Measurements from ENCODE around the gene HIVEP3. TPM values are rescaled to one million over a fixed set of nuclear protein-coding genes. Genes with fewer than 3 reads are reported as not detected.

Gene HIVEP3
- total RNA-seq, 1 experiment from 2014 or later, result 1.4 TPM

DNA sequence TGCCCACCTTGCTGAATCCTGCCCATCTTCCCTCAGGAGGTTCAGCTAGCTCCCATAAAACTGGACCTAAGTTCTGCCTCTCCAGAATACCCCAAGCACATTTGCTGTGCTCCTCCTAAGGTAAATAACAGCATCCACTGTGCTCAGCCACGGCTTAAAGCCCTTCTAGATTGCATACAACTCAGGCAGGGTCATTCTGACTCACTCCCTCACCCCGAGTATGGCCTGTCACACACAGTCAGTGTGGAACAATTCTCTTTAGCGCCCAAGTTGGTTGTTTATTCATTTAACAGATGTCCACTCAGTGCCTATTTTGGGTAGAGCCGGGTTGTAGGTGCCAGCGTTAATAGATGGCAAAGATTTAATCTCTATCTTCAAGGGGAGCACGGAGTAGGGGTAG, 286.8 kb downstream of the HIVEP3 start:
- Histone ChIP-seq H3K56ac (ENCODE audit: insufficient read length, low read depth, low read length) (no peak overlapping the region), H3K14ac (ENCODE audit: insufficient read depth, low read length) (no peak overlapping the region; the same call in 1 of the 2 replicates), H3K4ac (ENCODE audit: low read depth, low read length) (no peak overlapping the region), H4K20me1 (ENCODE audit: control insufficient read depth, insufficient read depth, insufficient read length) (no peaks in the 10 kb centered on the region), H2BK15ac (ENCODE audit: low read depth, low read length) (no peak overlapping the region), H3K4me1 (ENCODE audit: insufficient read depth, low read length) (no peaks in the 10 kb centered on the region; the same call in 1 of the 2 replicates), H3K23me2 (ENCODE audit: insufficient read length, low read depth, low read length, poor library complexity, severe bottlenecking) (no peaks in the 10 kb centered on the region), H2BK120ac (ENCODE audit: low read depth, low read length, poor library complexity, severe bottlenecking) (no peak overlapping the region), H4K91ac (ENCODE audit: insufficient read length, low read depth, low read length) (no peak overlapping the region), H3T11ph (ENCODE audit: low read length) (no peak overlapping the region), H3K27ac (ENCODE audit: insufficient read length, low read depth, low read length) (no peak overlapping the region), H2BK12ac (ENCODE audit: insufficient read length, low read depth, low read length) (no peak overlapping the region), H3K79me2 (ENCODE audit: insufficient read depth, low read length) (no peaks in the 10 kb centered on the region), H3K4me2 (ENCODE audit: insufficient read depth, insufficient read length, low read length) (no peak overlapping the region), H3K27me3 (ENCODE audit: insufficient read depth, low read length) (no peaks in the 10 kb centered on the region), H4K5ac (ENCODE audit: insufficient read length, low read depth, low read length) (no peak overlapping the region), H2BK5ac (ENCODE audit: insufficient read length, low read length) (no peak overlapping the region), H3K18ac (ENCODE audit: insufficient read length, low read depth, low read length) (no peak overlapping the region), H2AK5ac (ENCODE audit: insufficient read length, low read length) (no peak overlapping the region), H2AFZ (ENCODE audit: low read length) (no peak overlapping the region), H3K9ac (ENCODE audit: extremely low read depth, insufficient read length, low read length) (no peak overlapping the region), H2BK20ac (ENCODE audit: low read depth, low read length, poor library complexity, severe bottlenecking) (no peak overlapping the region), H3K9me3 (ENCODE audit: control insufficient read depth, low read depth, low read length) (no peaks in the 10 kb centered on the region), H3K79me1 (ENCODE audit: insufficient read depth, low read depth, low read length, poor library complexity, severe bottlenecking) (no peaks in the 10 kb centered on the region), H3K23ac (ENCODE audit: insufficient read length, low read depth, low read length) (no peak overlapping the region), H4K8ac (replicated peaks; ENCODE audit: insufficient read length, low read depth, low read length) (peak overlapping the region; percentile 44)
- Mint-ChIP-seq H3K9me3 (no peaks in the 10 kb centered on the region), H3K27me3 (ENCODE audit: low read depth) (peaks cover 2% of the 10 kb centered on the region; the same call in 1 of the 2 replicates), H3K36me3 (ENCODE audit: insufficient read depth in 1 of 3, low read depth in 3 of 3) (no peaks in the 10 kb centered on the region), H3K4me1 (peaks cover 4 to 7% of the 10 kb centered on the region in 2 experiments), H3K27ac (no peak overlapping the region; a peak in 1 of 7 replicates), H3K4me3 (no peak overlapping the region; a peak in 1 of 5 replicates)
- TF ChIP-seq, protein P1, sequence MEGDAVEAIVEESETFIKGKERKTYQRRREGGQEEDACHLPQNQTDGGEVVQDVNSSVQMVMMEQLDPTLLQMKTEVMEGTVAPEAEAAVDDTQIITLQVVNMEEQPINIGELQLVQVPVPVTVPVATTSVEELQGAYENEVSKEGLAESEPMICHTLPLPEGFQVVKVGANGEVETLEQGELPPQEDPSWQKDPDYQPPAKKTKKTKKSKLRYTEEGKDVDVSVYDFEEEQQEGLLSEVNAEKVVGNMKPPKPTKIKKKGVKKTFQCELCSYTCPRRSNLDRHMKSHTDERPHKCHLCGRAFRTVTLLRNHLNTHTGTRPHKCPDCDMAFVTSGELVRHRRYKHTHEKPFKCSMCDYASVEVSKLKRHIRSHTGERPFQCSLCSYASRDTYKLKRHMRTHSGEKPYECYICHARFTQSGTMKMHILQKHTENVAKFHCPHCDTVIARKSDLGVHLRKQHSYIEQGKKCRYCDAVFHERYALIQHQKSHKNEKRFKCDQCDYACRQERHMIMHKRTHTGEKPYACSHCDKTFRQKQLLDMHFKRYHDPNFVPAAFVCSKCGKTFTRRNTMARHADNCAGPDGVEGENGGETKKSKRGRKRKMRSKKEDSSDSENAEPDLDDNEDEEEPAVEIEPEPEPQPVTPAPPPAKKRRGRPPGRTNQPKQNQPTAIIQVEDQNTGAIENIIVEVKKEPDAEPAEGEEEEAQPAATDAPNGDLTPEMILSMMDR (conservative IDR thresholded peaks at IDR 0.05), result no peak
- WGBS (ENCODE audit: extremely low coverage, insufficient read length, low lambda C conversion rate), result no CpG with 5 or more reads among the region's 6 CpGs
- DNase-seq, result no peak

Data from H9 (cell line).